NCI-H2171 treated with DMSO at 0.1 percent for 48 hours (cell line): ENCODE results near the gene CNNM1.

Experiments used
- DNase-seq: peaks from one replicate; lab custom pipeline; 2025; lab: John Stamatoyannopoulos, UW

CNNM1 gene

GRCh38 chr10:99329304-99329553, at the start of gene CNNM1:
TSS of gene CNNM1 (plus strand) at chr10:99329356. CDS start at chr10:99329388, 32 bp downstream.
- DNase-seq = peak; percentile 62

- DNase-seq = peak; percentile 19
Observed at GRCh38 chr10:99279626-99280111, 49.5 kb upstream of the CNNM1 start.

DNA sequence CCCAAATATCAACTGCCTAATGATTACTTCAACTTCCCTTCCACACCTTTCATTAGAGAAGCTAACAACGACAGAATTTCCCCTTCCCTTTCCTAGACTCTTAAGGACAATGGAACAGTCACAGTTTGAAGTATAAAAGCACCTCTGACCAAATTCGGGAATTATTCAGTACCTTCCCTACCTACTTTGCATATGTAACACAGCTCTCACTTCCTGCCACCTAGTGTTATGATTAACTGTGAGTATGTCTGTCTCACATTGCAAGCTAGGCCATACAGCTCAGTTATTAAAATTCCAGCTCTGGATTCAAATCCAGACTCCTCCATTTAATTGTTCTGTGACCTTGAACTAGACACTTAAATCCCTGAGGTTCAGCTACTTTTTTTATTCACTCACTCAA, 48.7 kb upstream of the CNNM1 start:
- DNase-seq = no peak

DNA sequence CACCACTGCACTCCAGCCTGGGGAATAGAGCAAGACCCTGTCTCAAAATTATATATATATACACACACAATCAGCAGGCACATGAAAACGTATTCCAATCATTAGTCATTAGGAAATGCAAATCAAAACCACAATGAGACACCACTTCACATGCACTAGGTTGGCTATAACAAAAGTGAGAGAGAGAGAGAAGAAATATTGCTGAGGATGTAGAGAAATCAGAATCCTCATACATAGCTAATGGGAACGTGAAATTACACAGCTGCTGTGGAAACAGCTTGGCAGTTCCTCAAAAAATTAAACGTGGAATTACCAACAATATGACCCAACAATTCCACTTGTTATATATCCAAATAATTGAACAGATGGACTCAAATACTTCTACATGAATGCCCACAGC, 43.3 kb upstream of the CNNM1 start:
- DNase-seq = peak; percentile 5

DNA sequence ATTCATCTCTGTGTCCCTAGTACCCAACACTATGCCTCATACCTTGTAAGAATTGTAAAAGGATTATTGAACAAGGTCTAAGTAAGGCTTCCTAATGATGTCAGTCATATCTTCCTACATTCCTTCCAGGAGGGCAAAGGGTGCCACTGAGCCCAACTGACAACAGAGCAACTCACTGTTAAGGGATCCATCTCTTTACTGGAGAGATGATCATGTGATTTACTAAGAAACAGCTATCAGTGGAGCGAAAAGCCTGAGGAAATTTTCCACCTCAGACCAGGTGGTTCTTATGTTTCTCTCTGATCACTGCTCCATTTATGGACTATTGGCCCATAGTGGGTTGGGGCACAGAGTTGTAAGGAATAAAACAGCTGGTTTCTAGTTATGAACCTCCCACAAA, 38.9 kb upstream of the CNNM1 start:
- no peak for DNase-seq

DNA sequence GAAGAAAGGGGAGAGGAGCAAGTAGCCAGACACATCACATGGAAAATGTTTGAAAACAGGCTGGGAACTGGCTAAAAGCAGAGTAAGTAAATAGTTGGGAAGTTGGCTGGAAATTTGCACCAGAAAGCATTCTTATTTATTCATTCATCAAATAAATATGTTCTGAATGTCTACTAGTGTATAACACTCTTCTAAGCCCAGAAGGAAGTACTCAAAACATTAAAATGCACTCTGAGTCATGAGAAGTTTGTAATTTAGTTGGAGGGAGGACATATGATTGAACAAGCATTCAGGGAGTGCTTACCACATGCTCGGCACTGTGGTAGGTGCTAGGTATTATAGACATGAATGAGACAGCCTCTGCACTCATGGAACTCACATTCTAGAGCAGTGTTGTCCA, 37.0 kb upstream of the CNNM1 start:
- DNase-seq = no peak

DNA sequence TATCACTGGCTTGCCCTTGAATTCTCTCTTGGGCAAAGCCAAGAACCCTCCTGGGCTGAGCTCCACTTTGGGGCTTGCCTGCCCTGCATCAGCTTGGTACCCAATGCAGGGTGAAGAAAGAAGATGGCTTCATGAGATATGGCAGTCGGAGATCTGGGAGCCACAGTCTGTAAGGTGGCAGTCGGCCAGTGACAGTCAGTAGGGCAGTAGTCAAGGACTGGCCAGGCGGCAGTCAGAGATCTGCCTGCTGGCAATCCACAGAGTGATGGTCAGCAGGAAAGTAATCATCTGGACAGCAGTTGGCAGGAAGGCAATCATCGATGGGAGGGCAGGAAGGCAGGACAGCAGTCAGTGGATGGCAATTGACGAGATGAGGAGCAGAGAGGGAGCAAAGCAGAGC, 32.6 kb upstream of the CNNM1 start:
- no peak for DNase-seq

- DNase-seq = no peak
Observed at GRCh38 chr10:99297033-99297432, 32.1 kb upstream of the CNNM1 start.

DNA sequence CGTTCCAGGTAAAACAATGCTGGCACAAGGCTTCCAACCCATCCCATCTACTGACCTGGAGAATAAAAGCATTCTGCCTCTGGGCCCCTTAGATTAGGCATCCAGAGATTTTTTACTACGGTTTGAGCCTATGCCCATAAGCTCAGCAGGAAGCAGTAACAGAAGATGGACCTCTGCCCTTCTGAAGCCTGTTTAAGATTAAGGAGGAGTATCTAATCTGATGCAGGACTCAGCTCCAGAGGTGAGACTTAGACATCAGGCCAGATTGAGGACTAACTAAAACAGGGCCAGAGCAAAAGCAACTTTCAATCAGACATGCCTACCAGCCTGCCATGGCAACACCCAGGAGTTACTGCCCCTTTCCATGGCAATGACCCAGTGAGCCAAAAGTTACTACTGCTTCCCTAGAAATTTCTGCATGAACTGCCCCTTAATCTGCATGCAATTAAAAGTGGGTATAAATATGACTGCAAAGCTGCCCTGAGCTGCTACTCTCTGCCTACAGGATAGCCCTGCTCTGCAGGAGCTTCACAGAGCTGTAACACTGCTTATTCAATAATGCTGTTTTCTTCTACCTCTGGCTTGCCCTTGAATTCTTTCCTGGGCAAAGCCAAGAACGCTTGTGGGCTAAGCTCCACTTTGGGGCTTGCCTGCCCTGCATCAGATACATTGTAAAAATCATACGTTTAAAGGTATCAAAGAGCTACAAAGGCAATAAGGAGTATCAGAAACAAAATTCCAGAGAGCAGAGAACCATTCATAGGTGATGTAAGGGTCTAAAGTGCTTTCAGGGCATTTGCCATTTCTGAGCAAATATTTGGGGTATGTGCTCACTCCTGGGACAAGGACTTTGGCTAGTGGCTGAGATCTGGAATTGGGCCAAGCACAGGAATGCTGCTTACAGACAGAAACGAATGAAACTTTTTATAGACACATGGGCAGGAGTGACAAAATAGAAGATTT, 25.0 kb upstream of the CNNM1 start:
- peak; percentile 71 for DNase-seq

GRCh38 chr10:99304862-99305229, 24.3 kb upstream of the CNNM1 start:
- DNase-seq = peak; percentile 74

GRCh38 chr10:99312501-99312900, 16.7 kb upstream of the CNNM1 start:
- no peak for DNase-seq

GRCh38 chr10:99315853-99316252, 13.3 kb upstream of the CNNM1 start:
- no peak for DNase-seq

- DNase-seq = no peak
Observed at GRCh38 chr10:99316374-99316773, 12.8 kb upstream of the CNNM1 start.

- no peak for DNase-seq
Observed at GRCh38 chr10:99318048-99318447, 11.1 kb upstream of the CNNM1 start.

GRCh38 chr10:99318475-99318874, 10.7 kb upstream of the CNNM1 start:
- no peak for DNase-seq

DNA sequence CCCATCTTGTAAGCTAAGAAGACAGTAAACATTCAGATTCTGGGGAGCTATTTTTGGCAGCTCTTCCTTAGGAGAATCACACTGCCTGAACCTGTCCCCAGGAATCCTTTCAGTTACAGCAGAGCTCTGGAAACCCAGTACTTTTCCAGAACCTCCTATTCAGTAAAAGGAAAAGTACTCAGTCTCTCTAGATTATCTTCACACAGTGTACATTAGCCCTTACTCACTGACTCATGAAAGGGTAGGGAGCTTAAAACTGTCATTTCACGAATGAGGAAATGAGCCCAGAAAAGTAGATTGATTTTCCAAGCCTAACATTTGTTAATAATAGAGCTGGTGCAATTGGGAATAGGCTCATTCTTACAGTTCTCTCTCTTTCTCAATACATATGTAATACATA, 3.9 kb upstream of the CNNM1 start:
- no peak for DNase-seq

- DNase-seq = no peak
Observed at GRCh38 chr10:99326871-99327270, 2.3 kb upstream of the CNNM1 start.

- DNase-seq = peak; percentile 60
Observed at GRCh38 chr10:99328579-99329303, 415 bp upstream of the CNNM1 start.

GRCh38 chr10:99329554-99330346, 594 bp downstream of the CNNM1 start:
- peak; percentile 49 for DNase-seq

DNA sequence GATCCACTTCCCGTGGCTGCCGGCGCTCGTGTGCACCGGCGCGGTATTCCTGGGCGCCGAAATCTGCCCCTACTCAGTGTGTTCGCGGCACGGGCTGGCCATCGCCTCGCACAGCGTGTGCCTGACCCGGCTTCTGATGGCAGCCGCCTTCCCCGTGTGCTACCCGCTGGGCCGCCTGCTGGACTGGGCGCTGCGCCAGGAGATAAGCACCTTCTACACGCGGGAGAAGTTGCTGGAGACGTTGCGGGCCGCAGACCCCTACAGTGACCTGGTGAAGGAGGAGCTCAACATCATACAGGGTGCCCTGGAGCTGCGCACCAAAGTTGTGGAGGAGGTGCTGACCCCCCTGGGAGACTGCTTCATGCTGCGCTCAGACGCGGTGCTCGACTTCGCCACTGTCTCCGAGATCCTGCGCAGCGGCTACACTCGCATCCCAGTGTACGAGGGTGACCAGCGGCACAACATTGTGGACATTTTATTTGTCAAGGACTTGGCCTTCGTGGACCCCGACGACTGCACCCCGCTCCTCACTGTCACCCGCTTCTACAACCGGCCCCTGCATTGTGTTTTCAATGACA, 1.3 kb downstream of the CNNM1 start:
- peak; percentile 49 for DNase-seq

- no peak for DNase-seq
Observed at GRCh38 chr10:99331207-99331803, 2.1 kb downstream of the CNNM1 start.

GRCh38 chr10:99337311-99337811, 8.2 kb downstream of the CNNM1 start:
- no peak for DNase-seq
